Gastroesophageal sphincter (tissue), 4 donors: Measurements from ENCODE around the gene PACRG. TPM values are rescaled to one million over a fixed set of nuclear protein-coding genes. Genes with fewer than 3 reads are reported as not detected.

Experiments used
- ATAC-seq: fragments of 150-250 bp; one replicate; pipeline ENCODE4 v1.9.1; 2016; ENCODE audit warnings: mild to moderate bottlenecking, moderate library complexity
- H3K27ac ChIP-seq, 4 donors: fragments of 200-600 bp; sonication (generic) in 3 of 4; 1 replicate in 3 of 4; 2 replicates in 1 of 4; pipeline ENCODE4 v1.5.1; 2016 to 2019
- H3K27me3 ChIP-seq: fragments of 200-600 bp; sonication (generic); one replicate; pipeline ENCODE4 v1.5.1; 2019
- H3K36me3 ChIP-seq, 2 donors: fragments of 200-600 bp; sonication (generic); one replicate each; pipeline ENCODE4 v1.5.1; 2019; ENCODE audit warnings: control low read depth in 1 of 2
- H3K4me1 ChIP-seq, 3 donors: fragments of 200-600 bp; sonication (generic); 1 replicate in 2 of 3; 2 replicates in 1 of 3; pipeline ENCODE4 v1.5.1; 2016 to 2019; ENCODE audit warnings: control low read depth in 2 of 3
- H3K4me3 ChIP-seq, 2 donors: fragments of 200-600 bp; sonication (generic); one replicate each; pipeline ENCODE4 v1.5.1; 2019; ENCODE audit warnings: mild to moderate bottlenecking in 1 of 2, moderate library complexity in 1 of 2
- H3K9me3 ChIP-seq, 3 donors: fragments of 200-600 bp; sonication (generic); one replicate each; pipeline ENCODE4 v1.5.1; 2017 to 2019; ENCODE audit warnings: control low read depth in 2 of 3
- CTCF ChIP-seq, 4 experiments: fragments of 200-600 bp in 2 of 4; fragments of 450-650 bp in 2 of 4; sonication (generic) in 1 of 4; IDR thresholded peaks; one replicate each; pipeline ENCODE4 v1.5.1; 2017 to 2019; ENCODE audit warnings: antibody characterized with exemption in 4 of 4, mild to moderate bottlenecking in 2 of 4, moderate library complexity in 2 of 4
- EP300 ChIP-seq: sonication (generic); formaldehyde crosslinking; IDR thresholded peaks from one replicate; pipeline ENCODE4 v1.6.1; 2017; ENCODE audit warnings: antibody characterized with exemption, mild to moderate bottlenecking
- POLR2A ChIP-seq, 2 donors: fragments of 450-650 bp; IDR thresholded peaks; one replicate each; pipeline ENCODE4 v1.6.1; 2017; ENCODE audit warnings: antibody characterized with exemption in 2 of 2, mild to moderate bottlenecking in 2 of 2, moderate library complexity in 1 of 2
- POLR2AphosphoS5 ChIP-seq: sonication (generic); formaldehyde crosslinking; IDR thresholded peaks from one replicate; pipeline ENCODE4 v1.6.1; 2017; ENCODE audit warnings: antibody characterized with exemption
- WGBS, 2 donors: methylation state at CpG; one replicate each; pipeline ENCODE4 v1.1.5; 2018; ENCODE audit warnings: low coverage in 1 of 2; 5-methylcytosine and 5-hydroxymethylcytosine counted together
- total RNA-seq, 4 donors: library from RNA; depleted of rRNA; stranded (reverse); fragments of >200 nt; gene quantifications; one replicate each; pipeline ENCODE4 v1.1.0, GENCODE V29; 2016

Gene PACRG
- total RNA-seq, 4 donors from 2014 or later: 1.0 to 7.0 TPM; not detected in 2

GRCh38 chr6:163259689-163260088 lies 531.9 kb downstream of the PACRG start:
- ATAC-seq: peak; percentile 14
- Histone ChIP-seq H3K4me3 (peak overlapping the region in 1 of 2 donors; percentile 39), H3K9me3 (no peaks in the 10 kb centered on the region), H3K27me3 (no peaks in the 10 kb centered on the region), H3K4me1 (peaks cover 0 to 20% (median 12%) of the 10 kb centered on the region in 3 donors), H3K36me3 (no peaks in the 10 kb centered on the region), H3K27ac (peak overlapping the region in 2 of 4 donors; percentile 10 to 14)
- TF ChIP-seq EP300 (no peak), POLR2AphosphoS5 (no peak), POLR2A (IDR thresholded peaks at IDR 0.05) (no peak), CTCF (IDR thresholded peaks at IDR 0.05) (no peak)
- WGBS, 2 donors: 73% methylated on average over 4 of the region's 8 CpGs; no CpG with 5 or more reads in 1 of the 2 donors

- Histone ChIP-seq H3K4me3 (peak overlapping the region in 1 of 2 donors; percentile 39), H3K9me3 (no peaks in the 10 kb centered on the region), H3K27ac (peak overlapping the region in 2 of 4 donors; percentile 10 to 14), H3K27me3 (no peaks in the 10 kb centered on the region), H3K36me3 (no peaks in the 10 kb centered on the region), H3K4me1 (peaks cover 0 to 20% (median 12%) of the 10 kb centered on the region in 3 donors)
- TF ChIP-seq EP300: no peak
- no peak for TF ChIP-seq CTCF (IDR thresholded peaks at IDR 0.05)
- TF ChIP-seq POLR2AphosphoS5: no peak
- TF ChIP-seq POLR2A (IDR thresholded peaks at IDR 0.05): no peak
- peak; percentile 22 for ATAC-seq
- 1 to 10% methylated on average over 12 to 20 of the region's 21 CpGs for WGBS, 2 donors
Observed at GRCh38 chr6:163260111-163260895, 532.5 kb downstream of the PACRG start.

- Histone ChIP-seq H3K27me3 (no peaks in the 10 kb centered on the region), H3K4me1 (peaks cover 0 to 20% (median 12%) of the 10 kb centered on the region in 3 donors), H3K9me3 (no peaks in the 10 kb centered on the region), H3K4me3 (peak overlapping the region in 1 of 2 donors; percentile 39), H3K27ac (peak overlapping the region in 2 of 4 donors; percentile 10 to 14), H3K36me3 (no peaks in the 10 kb centered on the region)
- ATAC-seq: no peak
- WGBS, 2 donors: 0 to 55% methylated on average over 2 to 8 of the region's 8 CpGs
- TF ChIP-seq POLR2AphosphoS5 (no peak), CTCF (IDR thresholded peaks at IDR 0.05) (no peak), EP300 (no peak), POLR2A (IDR thresholded peaks at IDR 0.05) (no peak)
Observed at GRCh38 chr6:163260911-163261310, 533.1 kb downstream of the PACRG start.

GRCh38 chr6:163261361-163261760 lies 533.6 kb downstream of the PACRG start:
- Histone ChIP-seq H3K27me3 (no peaks in the 10 kb centered on the region), H3K9me3 (no peaks in the 10 kb centered on the region), H3K36me3 (no peaks in the 10 kb centered on the region), H3K4me1 (peaks cover 0 to 20% (median 12%) of the 10 kb centered on the region in 3 donors), H3K27ac (no peak overlapping the region), H3K4me3 (no peak overlapping the region)
- no peak for ATAC-seq
- no peak for TF ChIP-seq POLR2A (IDR thresholded peaks at IDR 0.05)
- no peak for TF ChIP-seq EP300
- TF ChIP-seq CTCF (IDR thresholded peaks at IDR 0.05): no peak
- no peak for TF ChIP-seq POLR2AphosphoS5
- WGBS, 2 donors: 60 to 89% methylated on average over 4 of the region's 4 CpGs

- ATAC-seq: no peak
- TF ChIP-seq EP300 (no peak), POLR2AphosphoS5 (no peak), CTCF (IDR thresholded peaks at IDR 0.05) (no peak), POLR2A (IDR thresholded peaks at IDR 0.05) (no peak)
- H3K9me3 ChIP-seq: no peaks in the 10 kb centered on the region
- WGBS, 2 donors: 68 to 78% methylated on average over 7 of the region's 7 CpGs
- no peak overlapping the region for H3K4me3 ChIP-seq
- no peaks in the 10 kb centered on the region for H3K36me3 ChIP-seq
- no peak overlapping the region for H3K27ac ChIP-seq
- H3K27me3 ChIP-seq: no peaks in the 10 kb centered on the region
- H3K4me1 ChIP-seq: peaks cover 0 to 20% (median 12%) of the 10 kb centered on the region in 3 donors
Observed at GRCh38 chr6:163262080-163262479, 534.3 kb downstream of the PACRG start.
